K562 (cell line): ENCODE data around the gene BMS1. TPM values are rescaled to one million over a fixed set of nuclear protein-coding genes. Genes with fewer than 3 reads are reported as not detected.

Experiments
- ATAC-seq: fragments of 200-7000 bp; cut with Tn5 transposase; 3 replicates; pipeline ENCODE4 v1.9.1; 2020; ENCODE audit warnings: moderate library complexity
- BruUV-seq: library from RNA; stranded (reverse); fragments of 400-500 nt; replicated peaks from 2 replicates; lab custom pipeline; 2021; lab: Mats Ljungman, UMichigan
- CTCF ChIA-PET: fragments of 300-600 bp; formaldehyde crosslinking; extraction: SDS; loops from one replicate; lab custom pipeline; 2021; ENCODE audit warnings: low intra/inter-chr PET ratio; lab: Yijun Ruan, JAX
- POLR2A ChIA-PET: fragments of 300-600, 350-650 bp; sonication (Branson Sonifier 250); formaldehyde crosslinking; extraction: SDS; loops from one replicate; lab custom pipeline; 2021; ENCODE audit warnings: antibody characterized with exemption, inconsistent platforms; lab: Yijun Ruan, JAX
- DNase-seq, 4 experiments: peaks; one replicate each; pipeline versions ENCODE4 v3.0.0 to v3.0.0-alpha.2; 2011 to 2018; ENCODE audit warnings: low spot score in 3 of 4, mixed read lengths in 3 of 4; ENCODE audit errors: extremely low read depth in 1 of 4
- FAIRE-seq: peaks from 2 replicates; lab custom pipeline; 2011; peaks lifted over from hg19 to GRCh38; lab: Jason Lieb, UNC
- H2AFZ ChIP-seq: 2 replicates; pipeline ENCODE4 v1.6.0; 2011; ENCODE audit warnings: low read depth, low read length, control low read depth, inconsistent platforms
- H3K27ac ChIP-seq: fragments of 200-600 bp; 3 replicates; pipeline ENCODE4 v1.8.0; 2011; ENCODE audit warnings: low read depth, mild to moderate bottlenecking, control low read depth, inconsistent platforms, low read length, moderate library complexity, mixed read lengths; ENCODE audit errors: extremely low read depth
- H3K27me3 ChIP-seq, 2 experiments: fragments of 300-600 bp in 1 of 2; 2 replicates in 1 of 2; 3 replicates in 1 of 2; pipeline versions ENCODE4 v1.6.0 to v1.8.0; 2011; ENCODE audit warnings: inconsistent platforms in 2 of 2, low read length in 2 of 2, mild to moderate bottlenecking in 1 of 2, mixed read lengths in 1 of 2, moderate library complexity in 1 of 2; ENCODE audit not compliant: control insufficient read depth in 2 of 2, insufficient read depth in 2 of 2
- H3K36me3 ChIP-seq: fragments of 300-600 bp; 3 replicates; pipeline ENCODE4 v1.8.0; 2011; ENCODE audit warnings: mild to moderate bottlenecking, low read length, inconsistent platforms; ENCODE audit not compliant: control insufficient read depth, insufficient read depth
- H3K4me1 ChIP-seq, 2 experiments: fragments of 200-600 bp in 1 of 2; replicated peaks in 1 of 2; 2 replicates in 1 of 2; 3 replicates in 1 of 2; pipeline versions ENCODE4 v1.5.1 to v1.8.0; 2011; ENCODE audit warnings: inconsistent platforms in 2 of 2, low read length in 2 of 2, mild to moderate bottlenecking in 1 of 2, mixed read lengths in 1 of 2, moderate library complexity in 1 of 2; ENCODE audit not compliant: control insufficient read depth in 2 of 2, insufficient read depth in 2 of 2
- H3K4me2 ChIP-seq: 2 replicates; pipeline ENCODE4 v1.6.1; 2011; ENCODE audit warnings: low read length, control low read depth, inconsistent platforms, mixed read lengths; ENCODE audit not compliant: insufficient read depth
- H3K4me3 ChIP-seq: fragments of 200-600 bp; sonication (generic), shearing (Covaris generic); 2 replicates; pipeline ENCODE4 v1.5.1; 2016; ENCODE audit warnings: control low read depth, inconsistent platforms
- H3K79me2 ChIP-seq: fragments of 200-600 bp; 3 replicates; pipeline ENCODE4 v1.8.0; 2011; ENCODE audit warnings: low read length, inconsistent platforms; ENCODE audit not compliant: control insufficient read depth, insufficient read depth
- H3K9ac ChIP-seq, 2 experiments: 2 replicates each; pipeline versions ENCODE4 v1.6.0 to v1.6.1; 2011; ENCODE audit warnings: low read depth in 2 of 2, low read length in 2 of 2, control low read depth in 1 of 2, inconsistent platforms in 1 of 2, mild to moderate bottlenecking in 1 of 2, mixed read lengths in 1 of 2; ENCODE audit not compliant: insufficient read depth in 1 of 2
- H3K9me1 ChIP-seq: one replicate; pipeline ENCODE4 v1.6.0; 2011; ENCODE audit warnings: inconsistent platforms, mild to moderate bottlenecking, low read length, moderate library complexity; ENCODE audit not compliant: control insufficient read depth, insufficient read depth
- H3K9me3 ChIP-seq: replicated peaks from 2 replicates; pipeline ENCODE4 v1.5.1; 2011; ENCODE audit warnings: low read depth, low read length, inconsistent platforms; ENCODE audit not compliant: control insufficient read depth, insufficient read depth
- H4K20me1 ChIP-seq: replicated peaks from 2 replicates; pipeline ENCODE4 v1.6.1; 2011; ENCODE audit warnings: low read length, inconsistent platforms, mixed read lengths; ENCODE audit not compliant: control insufficient read depth, insufficient read depth
- BRD4 ChIP-seq: fragments of 200-600 bp; sonication (generic); IDR thresholded peaks from 2 replicates; pipeline ENCODE4 v1.6.1; 2017; ENCODE audit warnings: inconsistent platforms
- CBX8 ChIP-seq: fragments of 200-600 bp; sonication (generic); IDR thresholded peaks from 2 replicates; pipeline ENCODE4 v1.6.1; 2012; ENCODE audit warnings: borderline replicate concordance, mixed run types, low read depth, mild to moderate bottlenecking, moderate library complexity, mixed read lengths, low read length, control low read depth, inconsistent platforms; ENCODE audit not compliant: poor library complexity, severe bottlenecking; ENCODE audit errors: extremely low read depth
- ETV6 ChIP-seq, 3 experiments: fragments of 150-350 bp in 1 of 3; sonication (generic) in 1 of 3; formaldehyde crosslinking in 1 of 3; IDR thresholded peaks; 2 replicates each; pipeline versions ENCODE4 v1.6.1 to v1.8.0; 2014 to 2022; ENCODE audit warnings: borderline replicate concordance in 2 of 3, low read depth in 2 of 3, antibody characterized with exemption in 1 of 3, low read length in 1 of 3, mild to moderate bottlenecking in 1 of 3, missing genetic modification reagents in 1 of 3
- ILF3 ChIP-seq: fragments of 450-650 bp; IDR thresholded peaks from 2 replicates; pipeline ENCODE4 v1.6.1; 2018; ENCODE audit warnings: antibody characterized with exemption, mild to moderate bottlenecking, moderate library complexity, borderline replicate concordance
- MED1 ChIP-seq: sonication (generic); formaldehyde crosslinking; IDR thresholded peaks from 2 replicates; pipeline ENCODE4 v1.8.1; 2023; ENCODE audit warnings: missing genetic modification reagents, borderline replicate concordance
- POLR2B ChIP-seq: fragments of 450-650 bp; IDR thresholded peaks from 2 replicates; pipeline ENCODE4 v1.6.1; 2018; ENCODE audit warnings: low read depth; ENCODE audit not compliant: partially characterized antibody
- TFAM ChIP-seq: fragments of 250-450 bp; sonication (Bioruptor Pico); conservative IDR thresholded peaks from 2 replicates; pipeline ENCODE4 v1.5.0; 2021; ENCODE audit warnings: mild to moderate bottlenecking, moderate library complexity
- ZNF23 ChIP-seq: fragments of 250-450 bp; sonication (Bioruptor Pico); IDR thresholded peaks from 2 replicates; pipeline ENCODE4 v1.4.0; 2020; ENCODE audit warnings: mild to moderate bottlenecking
- ZNF263 ChIP-seq: sonication (generic); formaldehyde crosslinking; IDR thresholded peaks from 2 replicates; pipeline ENCODE4 v1.8.0; 2022; ENCODE audit warnings: mild to moderate bottlenecking, missing genetic modification reagents, borderline replicate concordance
- WGBS: fragments of 100-300 bp; shearing (Covaris generic); methylation state at CpG from one replicate; pipeline ENCODE4 v1.1.6; 2016; ENCODE audit warnings: low coverage, mixed read lengths; ENCODE audit not compliant: insufficient coverage; ENCODE audit errors: missing lambda C conversion rate; 5-methylcytosine and 5-hydroxymethylcytosine counted together
- in situ Hi-C: fragments of 300-500 bp; cut with MboI; formaldehyde crosslinking; loops from 4 replicates; pipeline ENCODE4 v1.15.0; 2018; ENCODE audit warnings: inconsistent platforms, mixed read lengths
- intact Hi-C: fragments of 100-400 bp; cut with micrococcal nuclease; formaldehyde crosslinking; loops from 2 replicates; pipeline ENCODE4 v1.14.2; 2022
- polyA plus RNA-seq, 8 experiments: library from polyadenylated mRNA; depleted of rRNA in 4 of 8; stranded (reverse) in 5 of 8; unstranded in 3 of 8; fragments of >200 nt; fragmentation: Nextera tagmentation in 2 of 8; fragmentation: Illumina TruSeq in 1 of 8; extraction: Ambion mirVana in 2 of 8; extraction: Trizol in 1 of 8; gene quantifications; 2 replicates each; pipeline versions ENCODE4 v1.2.1 to v1.2.3, GENCODE V29; 2011 to 2014; ENCODE audit warnings: inconsistent platforms in 1 of 8, missing spikeins in 1 of 8
- total RNA-seq, 7 experiments: library from RNA; depleted of rRNA in 6 of 7; stranded (reverse); fragments of >200 nt in 6 of 7; fragmentation: Illumina TruSeq in 2 of 7; extraction: Trizol in 2 of 7; gene quantifications; 2 replicates each; pipeline versions ENCODE4 v1.2.1 to v1.2.3, GENCODE V29; 2011 to 2021; ENCODE audit warnings: low replicate concordance in 1 of 7
- TF ChIP-seq, protein P1 (sequence below): fragments of 450-650 bp; IDR thresholded peaks from 2 replicates; pipeline ENCODE4 v1.6.1; 2018; ENCODE audit warnings: mild to moderate bottlenecking, low read depth; ENCODE audit not compliant: partially characterized antibody

Gene BMS1
- total and polyA plus RNA-seq, 9 of the 15 experiments (the other 6 are each of a cell fraction or from before 2014, with no cell fraction given): 11.1 to 46.9 (median 32.7) TPM

DNA sequence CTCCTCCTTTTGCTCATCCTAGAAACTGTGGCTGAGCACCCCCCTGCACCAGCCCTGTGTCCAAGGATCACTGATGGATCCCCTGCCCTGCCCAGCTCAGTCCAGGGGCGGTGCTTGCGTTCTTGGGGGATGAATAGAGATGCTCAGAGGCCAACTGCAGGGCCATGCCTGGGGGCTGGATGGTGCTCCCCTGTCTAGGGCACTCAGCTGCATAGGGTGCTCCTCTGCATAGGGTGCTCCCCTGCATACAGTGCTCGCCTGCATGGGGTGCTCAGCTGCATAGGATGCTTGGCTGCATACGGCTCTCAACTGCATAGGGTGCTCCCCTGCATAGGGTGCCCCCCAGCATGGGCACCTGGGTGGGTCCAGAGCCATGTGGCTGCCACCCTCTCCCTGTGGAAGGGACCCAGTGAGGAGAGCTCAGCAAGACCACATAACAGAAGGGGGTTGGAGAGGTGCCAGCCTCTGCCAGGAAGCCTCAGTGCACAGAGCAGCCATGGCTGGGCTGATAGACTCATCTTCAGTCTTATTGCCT is 95.0 kb downstream of the BMS1 start:
- H3K79me2 ChIP-seq: no peaks in the 10 kb centered on the region
- H3K36me3 ChIP-seq: no peaks in the 10 kb centered on the region
- no peak overlapping the region for H2AFZ ChIP-seq
- peaks cover 0 to 18% of the 10 kb centered on the region in 2 experiments; a peak in 2 of 5 replicates for H3K4me1 ChIP-seq
- H3K9ac ChIP-seq: no peak overlapping the region
- no peak for FAIRE-seq
- H3K9me3 ChIP-seq: no peaks in the 10 kb centered on the region; the same call in 1 of the 2 replicates
- TF ChIP-seq ETV6 (IDR thresholded peaks at IDR 0.05; ENCODE audit: borderline replicate concordance in 1 of 2, low read depth in 2 of 2, low read length in 1 of 2) (no peak), ETV6 (CRISPR knock-in tag; IDR thresholded peaks at IDR 0.05; ENCODE audit: borderline replicate concordance) (no peak), ZNF263 (peak; percentile 70)
- CTCF ChIA-PET: no interaction called here
- no peak overlapping the region for H3K27ac ChIP-seq
- ATAC-seq: no peak
- in situ Hi-C loops (no loop called here), intact Hi-C loops (no loop called here)
- DNase-seq: no peak
- POLR2A ChIA-PET: interaction anchor here (0.9 kb wide), 1 partner anchor 9 kb away, joined by 3 read pairs; no protein-coding TSS in a partner anchor
- no TSS peak for BruUV-seq
- H3K4me3 ChIP-seq: no peak overlapping the region
- H3K27me3 ChIP-seq: peaks cover 9 to 59% of the 10 kb centered on the region in 2 experiments; a peak in 4 of 5 replicates
- WGBS: 6% methylated on average over 4 of the region's 4 CpGs
- H4K20me1 ChIP-seq: no peaks in the 10 kb centered on the region; the same call in 1 of the 2 replicates
- H3K4me2 ChIP-seq: no peak overlapping the region
- peaks cover 6% of the 10 kb centered on the region for H3K9me1 ChIP-seq

DNA sequence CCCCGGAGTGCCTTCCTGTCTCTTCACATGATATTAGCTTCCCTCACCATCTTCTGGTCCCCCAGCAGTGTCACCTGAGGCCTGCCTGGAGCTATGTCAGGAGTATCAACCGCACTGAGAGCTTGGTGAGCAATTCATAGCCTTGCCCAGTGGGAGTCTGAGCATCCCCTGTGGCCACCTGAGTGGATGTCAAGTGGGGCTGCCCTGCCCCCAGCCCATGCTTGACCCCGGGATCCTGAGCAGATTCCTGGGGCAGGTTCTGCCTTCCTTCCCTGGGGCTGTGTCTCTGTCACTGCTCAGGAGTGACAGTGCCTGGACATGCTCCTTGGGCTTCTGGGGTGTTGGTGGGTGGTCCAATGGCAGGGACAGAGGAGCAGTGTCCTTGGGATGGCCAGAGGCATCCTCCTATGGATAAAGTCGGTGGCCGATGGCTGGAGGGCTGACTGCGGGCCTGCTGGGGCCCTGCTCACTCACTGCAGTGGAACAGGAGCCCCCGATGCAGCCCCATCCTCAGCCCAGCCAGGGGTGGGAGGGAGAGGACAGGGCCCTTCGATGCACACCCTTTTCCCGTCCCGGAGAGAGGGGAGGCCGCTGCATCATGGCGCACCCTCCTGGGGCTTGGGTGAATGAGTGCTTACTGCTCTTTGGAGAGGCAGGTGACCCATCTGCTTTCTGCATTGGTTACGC is 95.7 kb downstream of the BMS1 start:
- Histone ChIP-seq H3K9me3 (no peaks in the 10 kb centered on the region; the same call in 1 of the 2 replicates), H3K4me3 (no peak overlapping the region), H3K27ac (no peak overlapping the region), H3K9ac (no peak overlapping the region), H3K79me2 (no peaks in the 10 kb centered on the region), H2AFZ (no peak overlapping the region), H4K20me1 (no peaks in the 10 kb centered on the region; the same call in 1 of the 2 replicates), H3K4me2 (no peak overlapping the region), H3K27me3 (peaks cover 7 to 52% of the 10 kb centered on the region in 2 experiments; a peak in 4 of 5 replicates), H3K9me1 (peaks cover 6% of the 10 kb centered on the region), H3K4me1 (peaks cover 0 to 13% of the 10 kb centered on the region in 2 experiments; a peak in 1 of 5 replicates), H3K36me3 (no peaks in the 10 kb centered on the region)
- ATAC-seq: no peak
- POLR2A ChIA-PET: no interaction called here
- CTCF ChIA-PET: no interaction called here
- in situ Hi-C loops: no loop called here
- intact Hi-C loops: no loop called here
- no peak for FAIRE-seq
- 0% methylated on average over 13 of the region's 13 CpGs for WGBS
- no TSS peak for BruUV-seq
- TF ChIP-seq POLR2B (no peak), ZNF23 (CRISPR knock-in tag) (no peak), MED1 (CRISPR knock-in tag) (no peak), CBX8 (no peak), ILF3 (no peak), BRD4 (no peak), TFAM (CRISPR knock-in tag) (no peak)
- TF ChIP-seq, protein P1, sequence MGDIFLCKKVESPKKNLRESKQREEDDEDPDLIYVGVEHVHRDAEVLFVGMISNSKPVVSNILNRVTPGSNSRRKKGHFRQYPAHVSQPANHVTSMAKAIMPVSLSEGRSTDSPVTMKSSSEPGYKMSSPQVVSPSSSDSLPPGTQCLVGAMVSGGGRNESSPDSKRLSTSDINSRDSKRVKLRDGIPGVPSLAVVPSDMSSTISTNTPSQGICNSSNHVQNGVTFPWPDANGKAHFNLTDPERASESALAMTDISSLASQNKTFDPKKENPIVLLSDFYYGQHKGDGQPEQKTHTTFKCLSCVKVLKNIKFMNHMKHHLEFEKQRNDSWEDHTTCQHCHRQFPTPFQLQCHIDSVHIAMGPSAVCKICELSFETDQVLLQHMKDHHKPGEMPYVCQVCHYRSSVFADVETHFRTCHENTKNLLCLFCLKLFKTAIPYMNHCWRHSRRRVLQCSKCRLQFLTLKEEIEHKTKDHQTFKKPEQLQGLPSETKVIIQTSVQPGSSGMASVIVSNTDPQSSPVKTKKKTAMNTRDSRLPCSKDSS: no peak
- no peak for DNase-seq
